IPS DF 19.7 (cell line): Measurements from ENCODE around the gene SCAF11.
"Not testable (repeated sequence)": the region's sequence is repeated elsewhere in the genome, so short reads cannot be mapped to it uniquely, and the experiment has no call there.

Experiments used
- DNase-seq: peaks from one replicate; pipeline ENCODE4 v3.0.0-alpha.2; 2013; ENCODE audit warnings: low read depth, low spot score

The SCAF11 gene, protein sequence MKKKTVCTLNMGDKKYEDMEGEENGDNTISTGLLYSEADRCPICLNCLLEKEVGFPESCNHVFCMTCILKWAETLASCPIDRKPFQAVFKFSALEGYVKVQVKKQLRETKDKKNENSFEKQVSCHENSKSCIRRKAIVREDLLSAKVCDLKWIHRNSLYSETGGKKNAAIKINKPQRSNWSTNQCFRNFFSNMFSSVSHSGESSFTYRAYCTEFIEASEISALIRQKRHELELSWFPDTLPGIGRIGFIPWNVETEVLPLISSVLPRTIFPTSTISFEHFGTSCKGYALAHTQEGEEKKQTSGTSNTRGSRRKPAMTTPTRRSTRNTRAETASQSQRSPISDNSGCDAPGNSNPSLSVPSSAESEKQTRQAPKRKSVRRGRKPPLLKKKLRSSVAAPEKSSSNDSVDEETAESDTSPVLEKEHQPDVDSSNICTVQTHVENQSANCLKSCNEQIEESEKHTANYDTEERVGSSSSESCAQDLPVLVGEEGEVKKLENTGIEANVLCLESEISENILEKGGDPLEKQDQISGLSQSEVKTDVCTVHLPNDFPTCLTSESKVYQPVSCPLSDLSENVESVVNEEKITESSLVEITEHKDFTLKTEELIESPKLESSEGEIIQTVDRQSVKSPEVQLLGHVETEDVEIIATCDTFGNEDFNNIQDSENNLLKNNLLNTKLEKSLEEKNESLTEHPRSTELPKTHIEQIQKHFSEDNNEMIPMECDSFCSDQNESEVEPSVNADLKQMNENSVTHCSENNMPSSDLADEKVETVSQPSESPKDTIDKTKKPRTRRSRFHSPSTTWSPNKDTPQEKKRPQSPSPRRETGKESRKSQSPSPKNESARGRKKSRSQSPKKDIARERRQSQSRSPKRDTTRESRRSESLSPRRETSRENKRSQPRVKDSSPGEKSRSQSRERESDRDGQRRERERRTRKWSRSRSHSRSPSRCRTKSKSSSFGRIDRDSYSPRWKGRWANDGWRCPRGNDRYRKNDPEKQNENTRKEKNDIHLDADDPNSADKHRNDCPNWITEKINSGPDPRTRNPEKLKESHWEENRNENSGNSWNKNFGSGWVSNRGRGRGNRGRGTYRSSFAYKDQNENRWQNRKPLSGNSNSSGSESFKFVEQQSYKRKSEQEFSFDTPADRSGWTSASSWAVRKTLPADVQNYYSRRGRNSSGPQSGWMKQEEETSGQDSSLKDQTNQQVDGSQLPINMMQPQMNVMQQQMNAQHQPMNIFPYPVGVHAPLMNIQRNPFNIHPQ (N-terminal part only)

DNA sequence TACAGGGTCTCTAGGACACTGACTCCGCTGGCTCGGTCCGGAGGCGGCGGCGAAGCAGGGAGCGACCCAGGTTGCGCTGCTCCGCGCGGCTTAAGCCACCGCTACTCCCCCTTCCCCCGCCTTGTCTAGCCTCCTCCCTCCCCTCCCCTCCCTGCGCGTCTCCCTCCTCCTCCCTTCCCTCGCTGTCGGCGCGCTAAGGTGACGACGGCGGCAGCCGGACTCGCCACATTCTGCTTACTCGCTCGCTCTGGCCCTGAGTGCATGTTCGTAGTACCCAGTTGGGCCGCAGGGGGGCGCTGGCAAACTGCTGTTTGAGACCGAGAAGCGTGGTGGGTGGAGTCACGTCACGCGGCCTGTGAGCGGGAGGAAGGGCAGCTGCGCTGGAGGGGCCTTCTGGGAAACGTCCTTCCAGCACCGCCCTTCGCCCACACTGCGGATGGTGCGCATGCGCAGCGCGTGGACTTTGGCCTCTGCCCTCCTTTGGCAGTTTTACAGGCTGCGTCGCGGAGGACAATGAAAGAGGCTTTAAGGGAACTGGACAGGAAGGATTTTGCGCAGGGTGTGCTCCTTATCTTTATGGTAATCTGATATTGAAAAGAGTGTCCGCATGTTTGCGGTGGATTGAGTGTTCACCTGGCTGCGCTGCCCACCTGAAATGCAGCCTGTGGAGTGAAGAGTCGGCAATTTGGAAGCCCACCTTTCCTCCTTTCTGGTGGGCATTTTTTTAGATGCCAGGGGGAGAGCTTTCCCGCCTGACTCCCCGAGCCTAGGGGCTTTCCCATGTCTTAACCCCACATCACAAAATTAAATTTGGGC lies at the start of gene SCAF11:
Gene SCAF11 (minus strand): TSS at position 107 of the 816 bp plus-strand sequence. CDS start 26,407 bp downstream, outside the sequence.
- DNase-seq, result peak; percentile 92

DNA sequence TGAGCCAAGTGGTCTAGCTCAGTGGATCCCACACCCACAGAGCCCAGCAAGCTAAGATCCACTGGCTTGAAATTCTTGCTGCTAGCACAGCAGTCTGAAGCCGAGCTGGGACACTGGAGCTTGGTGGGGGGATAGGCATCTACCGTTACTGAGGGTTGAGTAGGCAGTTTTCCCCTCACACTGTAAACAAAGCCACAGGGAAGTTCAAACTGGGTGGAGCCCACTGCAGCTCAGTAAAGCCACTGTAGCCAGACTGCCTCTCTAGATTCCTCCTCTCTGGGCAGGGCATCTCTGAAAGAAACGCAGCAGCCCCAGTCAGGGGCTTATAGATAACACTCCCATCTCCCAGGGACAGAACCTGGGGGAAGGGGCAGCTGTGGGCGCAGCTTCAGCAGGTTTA lies 46.7 kb upstream of the SCAF11 start:
- DNase-seq, result not testable (repeated sequence)

DNA sequence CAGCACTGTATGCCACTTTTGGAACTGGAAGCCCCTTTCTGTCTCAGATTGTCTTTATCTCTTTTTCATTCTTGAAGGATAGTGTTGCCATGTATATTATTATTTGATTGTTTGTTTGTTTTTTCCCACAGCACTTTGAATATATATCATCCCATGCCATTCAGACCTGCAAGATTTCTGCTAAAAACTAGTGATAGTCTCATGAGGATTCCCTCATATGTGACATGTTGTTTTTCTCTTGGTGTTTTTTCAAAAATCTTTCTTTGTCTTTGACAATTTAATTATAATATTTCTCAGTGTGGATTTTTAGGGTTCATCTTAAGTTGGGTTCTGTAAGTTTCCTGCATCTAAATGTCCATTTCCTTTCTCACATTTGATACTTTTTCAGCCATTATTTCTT lies 36.8 kb upstream of the SCAF11 start:
- no peak for DNase-seq

DNA sequence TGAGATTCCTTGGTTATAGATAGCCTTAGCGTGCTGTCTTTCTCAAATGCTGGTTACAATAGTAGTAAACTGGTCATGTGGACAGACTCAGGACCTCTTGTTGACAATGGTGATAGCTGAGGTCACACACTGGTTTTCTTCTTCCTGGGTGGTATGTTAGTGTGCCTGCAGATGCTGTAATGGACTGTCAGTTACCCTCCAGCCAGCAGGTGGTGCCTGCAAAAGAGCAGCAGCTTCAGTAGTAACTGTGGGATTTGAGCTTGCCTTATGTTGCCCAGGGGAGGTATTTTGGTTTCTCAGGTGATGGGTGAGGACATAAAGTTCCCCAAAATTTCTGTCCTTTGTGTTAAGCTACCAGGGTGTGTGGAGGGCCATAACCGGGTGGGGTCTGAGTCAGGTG lies 33.7 kb upstream of the SCAF11 start:
- no peak for DNase-seq

DNA sequence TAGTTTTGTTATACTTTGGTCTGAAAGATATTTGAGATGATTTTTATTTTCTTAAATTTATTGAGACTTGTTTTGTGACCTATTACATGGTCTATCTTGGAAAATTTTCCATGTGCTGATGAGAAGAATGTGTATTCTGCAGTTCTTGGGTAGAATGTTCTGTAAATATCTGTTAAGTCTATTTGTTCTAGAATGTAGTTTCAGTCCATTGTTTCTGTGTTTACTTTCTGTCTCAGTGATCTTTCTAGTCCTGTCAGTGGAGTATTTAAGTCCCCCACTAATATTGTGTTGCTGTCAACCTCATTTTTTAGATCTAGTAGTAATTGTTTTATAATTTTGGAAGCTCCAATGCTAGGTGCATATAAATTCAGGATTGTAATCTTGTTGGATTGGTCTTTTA lies 30.4 kb upstream of the SCAF11 start:
- no peak for DNase-seq

DNA sequence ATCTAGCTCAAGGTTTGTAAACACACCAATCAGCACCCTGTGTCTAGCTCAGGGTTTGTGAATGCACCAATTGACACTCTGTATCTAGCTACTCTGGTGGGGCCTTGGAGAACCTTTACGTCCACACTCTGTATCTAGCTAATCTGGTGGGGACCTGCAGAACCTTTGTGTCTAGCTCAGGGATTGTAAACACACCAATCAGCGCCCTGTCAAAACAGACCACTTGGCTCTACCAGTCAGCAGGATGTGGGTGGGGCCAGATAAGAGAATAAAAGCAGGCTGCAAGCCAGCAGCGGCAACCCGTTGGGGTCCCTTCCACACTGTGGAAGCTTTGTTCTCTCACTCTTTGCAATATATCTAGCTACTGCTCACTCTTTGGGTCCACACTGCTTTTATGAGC lies 28.3 kb upstream of the SCAF11 start:
- DNase-seq, result not testable (repeated sequence)

DNA sequence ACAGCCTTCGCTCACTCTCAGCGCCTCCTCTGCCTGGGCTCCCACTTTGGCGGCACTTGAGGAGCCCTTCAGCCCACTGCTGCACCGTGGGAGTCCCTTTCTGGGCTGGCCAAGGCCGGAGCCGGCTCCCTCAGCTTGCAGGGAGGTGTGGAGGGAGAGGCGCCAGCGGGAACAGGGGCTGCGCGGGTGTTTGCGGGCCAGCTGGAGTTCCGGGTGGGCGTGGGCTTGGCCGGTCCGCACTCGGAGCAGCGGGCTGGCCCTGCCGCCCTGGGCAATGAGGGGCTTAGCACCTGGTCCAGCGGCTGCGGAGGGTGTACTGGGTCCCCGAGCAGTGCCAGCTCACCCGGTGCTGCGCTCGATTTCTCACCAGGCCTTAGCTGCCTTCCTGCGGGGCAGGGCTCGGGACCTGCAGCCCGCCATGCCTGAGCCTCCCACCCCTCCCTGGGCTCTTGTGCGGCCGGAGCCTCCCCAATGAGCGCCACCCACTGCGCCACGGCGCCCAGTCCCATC lies 27.5 kb upstream of the SCAF11 start:
- DNase-seq, result not testable (repeated sequence)

DNA sequence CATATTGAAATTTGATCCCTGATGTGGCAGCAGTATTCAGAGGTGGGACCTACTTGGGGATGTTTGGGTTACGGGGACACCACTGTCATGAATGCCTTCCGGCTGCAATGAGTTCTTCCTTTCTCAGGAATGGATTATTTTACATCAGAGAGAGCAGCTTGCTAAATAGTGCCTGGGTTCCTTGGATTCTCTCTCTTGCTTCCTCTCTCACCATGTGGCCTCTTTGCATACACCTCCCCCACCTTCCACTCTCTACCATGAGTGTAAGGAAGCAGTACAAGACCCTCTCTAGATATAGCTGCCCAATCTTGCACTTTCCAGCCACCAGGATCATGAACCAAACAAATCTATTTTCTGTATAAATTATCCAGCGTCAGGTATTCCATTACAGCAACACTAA lies 15.4 kb upstream of the SCAF11 start:
- DNase-seq, result no peak

DNA sequence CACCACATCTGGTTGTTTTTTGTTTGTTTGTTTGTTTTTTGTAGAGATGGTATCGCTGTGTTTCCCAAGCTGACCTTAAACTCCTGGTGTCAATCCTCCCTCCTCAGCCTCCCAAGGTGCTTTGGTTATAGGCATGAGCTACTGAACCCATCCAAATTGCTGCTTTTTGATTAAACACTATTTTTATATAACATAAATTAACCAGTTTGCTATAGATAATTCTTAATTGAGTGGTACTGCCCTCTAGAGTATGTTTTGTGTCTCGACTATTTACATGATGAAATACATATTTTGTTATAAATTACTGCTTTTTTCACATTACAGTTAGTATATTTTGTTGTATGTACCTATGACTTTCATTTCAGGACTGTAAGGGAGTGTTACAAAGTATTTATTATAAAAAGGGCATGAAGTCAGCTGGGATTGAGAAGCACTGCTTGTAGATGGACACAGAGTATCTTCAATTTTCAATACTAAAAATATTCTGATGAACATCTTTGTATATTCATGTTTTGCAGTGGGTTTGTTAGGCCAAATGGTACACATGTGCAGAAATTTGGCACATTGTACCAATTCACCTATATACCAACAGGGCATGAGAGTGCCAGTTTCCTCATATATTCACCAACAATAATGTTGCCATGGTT lies 14.9 kb upstream of the SCAF11 start:
- DNase-seq, result no peak

DNA sequence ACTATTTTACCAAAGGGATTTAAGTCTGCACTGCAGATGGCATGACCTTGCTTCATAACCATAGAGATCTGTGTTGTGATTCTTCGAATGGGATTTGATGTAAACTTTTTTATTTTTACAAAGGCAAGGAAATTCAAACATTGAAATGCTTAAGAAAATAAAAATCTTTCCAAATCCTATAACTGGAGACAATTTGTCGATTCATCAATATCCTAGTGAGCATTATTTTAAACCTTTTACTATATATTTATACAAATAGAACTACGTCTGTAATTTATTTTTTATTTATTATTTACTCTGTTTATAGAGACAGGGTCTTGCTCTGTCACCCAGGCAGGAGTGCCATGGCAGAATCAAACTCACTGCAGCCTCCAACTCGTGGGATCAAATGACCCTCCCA lies 14.3 kb upstream of the SCAF11 start:
- DNase-seq, result no peak

DNA sequence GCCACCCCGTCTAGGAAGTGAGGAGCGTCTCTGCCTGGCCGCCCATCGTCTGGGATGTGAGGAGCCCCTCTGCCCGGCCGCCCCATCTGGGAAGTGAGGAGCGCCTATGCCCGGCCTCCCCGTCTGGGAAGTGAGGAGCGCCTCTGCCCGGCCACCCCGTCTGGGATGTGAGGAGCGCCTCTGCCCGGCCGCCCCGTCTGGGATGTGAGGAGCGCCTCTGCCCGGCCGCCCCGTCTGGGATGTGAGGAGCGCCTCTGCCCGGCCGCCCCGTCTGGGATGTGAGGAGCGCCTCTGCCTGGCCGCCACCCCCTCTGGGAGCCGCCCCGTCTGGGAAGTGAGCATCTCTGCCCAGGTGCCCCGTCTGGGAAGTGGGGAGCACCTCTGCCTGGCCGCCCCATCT lies 9.7 kb upstream of the SCAF11 start:
- not testable (repeated sequence) for DNase-seq

DNA sequence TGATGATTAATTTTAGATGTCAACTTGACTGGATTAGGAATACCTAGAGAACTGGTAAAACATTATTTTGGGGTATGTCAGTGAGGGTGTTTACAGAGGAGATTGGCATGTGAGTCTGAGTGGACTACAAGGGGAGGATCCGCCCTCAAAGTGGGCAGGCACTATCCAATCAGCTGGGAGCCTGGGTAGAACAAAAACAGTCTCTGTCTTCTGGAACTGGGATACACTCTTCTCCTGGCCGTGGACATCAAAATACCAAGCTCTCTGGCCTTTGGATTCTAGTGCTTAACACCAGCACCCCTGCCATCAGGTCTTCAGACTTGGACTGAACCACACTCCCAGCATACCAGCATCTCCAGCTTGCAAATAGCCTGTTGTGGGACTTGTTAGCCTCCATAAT lies 4.4 kb upstream of the SCAF11 start:
- no peak for DNase-seq

DNA sequence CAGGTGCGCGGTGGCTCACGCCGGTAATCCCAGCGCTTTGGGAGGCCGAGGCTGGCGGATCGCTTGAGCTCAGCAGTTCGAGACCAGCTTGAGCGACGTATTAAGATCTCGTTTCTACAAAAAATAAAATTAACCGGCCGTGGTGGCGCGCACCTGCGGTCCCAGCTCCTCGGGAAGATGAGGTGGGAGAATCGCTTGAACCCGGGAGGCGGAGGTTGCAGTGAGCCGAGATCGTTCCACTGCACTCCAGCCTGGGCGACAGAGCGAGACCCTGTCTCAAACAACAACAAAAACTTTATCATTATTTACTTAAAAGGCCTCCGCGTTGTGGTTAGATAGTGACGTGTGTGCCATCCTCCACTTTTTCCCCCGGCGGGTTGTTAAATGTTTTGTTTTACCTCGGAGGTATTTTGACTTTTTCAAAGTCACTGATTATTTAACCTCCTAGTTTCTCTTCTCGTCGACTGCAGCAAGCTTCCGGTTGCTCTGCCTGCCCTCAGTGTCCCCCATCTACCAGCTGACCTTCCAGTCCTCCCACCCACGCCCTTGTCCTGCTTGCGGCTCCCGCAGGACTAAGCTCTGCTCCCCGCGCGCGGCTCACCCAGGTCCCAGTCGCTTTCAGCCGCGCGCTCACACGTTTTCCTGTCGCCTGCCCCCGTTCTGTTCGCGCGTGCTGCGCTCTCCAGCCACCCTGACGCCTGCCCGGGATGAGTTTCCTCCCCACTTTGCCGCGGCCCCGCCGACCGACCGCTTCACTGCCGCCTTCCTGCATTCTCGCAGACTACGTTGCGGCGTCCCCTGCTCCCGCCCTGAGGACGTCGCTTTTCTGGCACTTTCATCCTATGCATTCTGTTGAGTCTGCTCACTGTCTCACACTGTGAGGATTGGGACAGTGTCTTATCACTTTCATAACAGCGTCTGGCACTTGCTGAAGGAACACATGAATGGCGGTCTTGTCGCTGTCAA lies 1.2 kb upstream of the SCAF11 start:
- no peak for DNase-seq

DNA sequence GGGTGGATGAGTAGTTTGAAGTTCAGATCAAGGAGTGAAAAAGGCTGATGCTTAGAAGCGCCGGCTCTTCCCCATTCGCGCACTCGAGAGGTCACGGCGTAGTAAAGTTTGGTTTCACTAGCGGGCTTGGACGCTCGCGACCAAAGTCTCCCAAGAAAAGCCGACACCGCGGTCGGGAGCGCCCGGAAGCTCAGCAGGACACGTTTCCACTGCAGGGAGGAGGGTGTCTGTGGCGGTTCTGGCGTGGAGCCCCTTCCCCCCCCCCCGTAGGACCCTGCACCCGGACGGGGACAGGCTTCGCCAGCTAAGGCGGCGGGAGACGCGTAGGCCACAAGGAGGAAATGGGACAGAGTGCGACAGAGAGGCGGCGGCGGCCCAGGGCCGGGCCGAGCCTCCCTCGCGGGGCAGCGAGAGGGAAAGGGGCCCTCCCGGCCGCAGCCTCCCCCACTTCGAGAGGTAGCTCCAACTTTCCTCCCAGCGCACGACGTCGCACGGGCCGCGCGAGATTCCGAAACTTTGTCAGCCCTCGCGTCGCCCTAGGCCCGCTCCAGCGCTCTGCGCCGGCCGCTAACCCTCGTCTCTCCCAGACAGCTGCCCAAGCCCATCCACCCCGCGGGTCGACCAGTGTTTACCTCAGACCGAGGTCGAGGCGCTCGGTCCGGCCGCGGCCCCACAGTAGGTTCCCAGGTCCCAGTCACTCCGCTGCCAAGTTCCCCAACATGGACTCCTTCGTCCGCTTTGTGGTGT lies 480 bp downstream of the SCAF11 start:
- DNase-seq, result no peak

DNA sequence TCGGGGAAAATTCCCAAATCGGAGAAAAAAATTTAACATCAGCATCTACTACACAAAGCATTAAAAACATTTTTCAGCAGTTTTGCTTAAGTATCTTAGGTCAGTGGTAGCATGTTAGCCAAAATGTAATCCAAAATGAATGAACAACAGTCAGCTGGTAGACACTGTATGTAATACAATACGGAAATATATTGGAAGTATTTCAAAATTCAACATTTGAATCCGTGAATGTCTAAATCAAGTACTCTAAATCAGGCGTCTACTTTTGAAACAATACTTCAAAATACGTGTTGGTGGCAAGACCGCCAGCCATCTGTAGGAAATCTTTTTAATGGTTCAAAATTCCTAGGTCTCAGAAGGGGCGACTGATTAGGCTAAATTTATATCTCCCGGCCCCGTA lies 1.1 kb downstream of the SCAF11 start:
- DNase-seq, result no peak

DNA sequence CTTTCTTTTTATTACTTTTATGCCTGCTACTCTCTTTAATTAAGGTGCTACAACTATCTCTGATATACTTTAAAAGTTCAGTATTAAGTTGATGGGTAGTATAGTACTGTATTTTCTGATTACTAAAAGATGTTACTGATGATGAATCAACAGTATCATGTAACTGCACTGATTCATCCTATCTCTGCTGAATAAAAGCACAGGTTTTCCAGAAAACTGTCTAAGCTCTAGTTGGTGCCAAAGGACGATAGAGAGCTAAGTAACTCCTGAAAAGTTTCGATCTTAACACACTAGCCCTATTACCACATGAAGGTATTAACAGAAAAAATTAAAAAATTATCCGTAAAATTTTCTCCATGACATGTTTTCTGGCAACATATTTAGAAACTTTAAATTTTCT lies 2.1 kb downstream of the SCAF11 start:
- DNase-seq, result no peak

DNA sequence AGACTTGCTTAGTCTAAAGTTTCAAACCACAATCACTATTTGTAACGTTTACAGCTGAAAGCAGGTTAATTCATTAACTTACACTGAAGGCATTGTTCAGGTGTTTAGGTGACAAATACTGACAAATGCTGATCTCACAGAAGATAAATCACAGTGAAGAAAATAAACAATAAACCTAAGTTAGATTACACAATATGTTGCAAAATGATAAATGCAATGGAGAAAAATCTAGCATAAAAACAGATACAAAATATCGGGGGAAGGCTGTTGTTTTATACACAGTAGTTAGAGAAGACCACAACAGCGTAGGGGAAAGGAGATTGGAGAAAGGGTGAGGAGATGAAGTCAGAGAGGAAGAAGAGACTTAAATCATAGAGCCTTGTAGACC lies 3.0 kb downstream of the SCAF11 start:
- DNase-seq, result no peak

DNA sequence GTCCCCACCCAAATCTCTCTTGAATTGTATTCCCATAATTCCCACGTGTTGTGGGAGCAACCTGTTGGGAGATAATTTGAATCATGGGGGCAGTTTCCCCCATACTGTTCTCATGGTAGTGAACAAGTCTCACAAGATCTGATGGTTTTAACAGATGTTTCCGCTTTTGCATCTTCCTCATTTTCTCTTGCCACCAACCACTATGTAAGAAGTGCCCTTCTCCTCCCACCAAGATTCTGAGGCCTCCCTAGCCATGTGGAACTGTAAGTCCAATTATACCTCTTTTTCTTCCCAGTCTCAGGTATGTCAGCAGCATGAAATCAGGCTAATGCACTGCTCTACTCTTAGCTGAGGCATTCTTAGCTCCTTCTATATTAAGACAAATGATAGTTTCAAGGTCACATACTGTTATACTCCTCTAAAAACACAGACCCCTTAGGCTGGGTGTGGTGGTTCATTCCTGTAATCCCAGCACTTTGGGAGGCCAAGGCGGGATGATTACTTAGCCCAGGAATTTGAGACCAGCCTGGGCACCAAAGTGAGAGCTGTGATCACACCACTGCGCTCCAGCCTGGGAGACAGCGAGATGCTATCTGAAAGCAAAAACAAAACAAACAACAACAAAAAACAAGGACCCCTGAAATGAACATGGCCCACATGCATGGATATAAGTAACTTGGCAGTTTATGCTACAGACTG lies 3.6 kb downstream of the SCAF11 start:
- DNase-seq, result no peak
